Neuron (in vitro differentiated cells): ENCODE results near the gene CDH4.

Source experiments
- H2AFZ ChIP-seq: one replicate; pipeline ENCODE4 v1.6.1; 2013; ENCODE audit warnings: low read depth, mild to moderate bottlenecking, inconsistent platforms, low read length, moderate library complexity
- H3K27me3 ChIP-seq: one replicate; pipeline ENCODE4 v1.6.1; 2013; ENCODE audit warnings: low read length; ENCODE audit not compliant: insufficient read depth
- H3K36me3 ChIP-seq: one replicate; pipeline ENCODE4 v1.6.1; 2013; ENCODE audit warnings: low read length; ENCODE audit not compliant: insufficient read depth
- H3K4me1 ChIP-seq: one replicate; pipeline ENCODE4 v1.6.1; 2013; ENCODE audit warnings: low read length; ENCODE audit not compliant: insufficient read depth
- H3K4me3 ChIP-seq: 2 replicates; pipeline ENCODE4 v1.5.1; 2013; ENCODE audit warnings: mild to moderate bottlenecking, low read length, moderate library complexity
- H3K9me3 ChIP-seq: one replicate; pipeline ENCODE4 v1.6.1; 2013; ENCODE audit warnings: low read length

CDH4 gene

DNA sequence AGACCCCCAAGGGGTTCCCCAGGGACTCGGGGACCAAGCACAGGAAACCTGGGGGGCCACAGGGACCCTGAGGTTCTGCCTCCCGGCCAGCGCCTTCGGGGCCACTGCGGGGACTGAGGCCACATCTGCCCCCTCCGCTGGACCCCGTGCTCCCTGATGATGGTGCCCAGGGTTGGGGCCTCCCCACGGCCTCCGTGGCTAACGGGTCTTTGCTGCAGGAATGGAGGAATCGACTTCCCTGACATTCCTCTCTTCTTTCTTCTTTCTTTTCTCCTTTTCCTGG, 483.4 kb downstream of the CDH4 start:
- Histone ChIP-seq H2AFZ (no peak overlapping the region), H3K36me3 (no peaks in the 10 kb centered on the region), H3K4me1 (peaks cover 17% of the 10 kb centered on the region)

GRCh38 chr20:61736001-61736635, 484.1 kb downstream of the CDH4 start:
- Histone ChIP-seq H3K4me1 (peaks cover 17% of the 10 kb centered on the region), H3K4me3 (no peak overlapping the region)

More for the DNA sequence above, 483.4 kb downstream of the CDH4 start:
- Histone ChIP-seq H3K9me3 (no peaks in the 10 kb centered on the region), H3K27me3 (no peaks in the 10 kb centered on the region), H3K4me3 (no peak overlapping the region)

GRCh38 chr20:61736751-61737310, 484.8 kb downstream of the CDH4 start:
- H3K9me3 ChIP-seq: no peaks in the 10 kb centered on the region
- H3K4me1 ChIP-seq: peaks cover 17% of the 10 kb centered on the region
- no peak overlapping the region for H3K4me3 ChIP-seq
- no peak overlapping the region for H2AFZ ChIP-seq
- H3K27me3 ChIP-seq: no peaks in the 10 kb centered on the region
- no peaks in the 10 kb centered on the region for H3K36me3 ChIP-seq

More at GRCh38 chr20:61736001-61736635, 484.1 kb downstream of the CDH4 start:
- no peaks in the 10 kb centered on the region for H3K36me3 ChIP-seq
- no peaks in the 10 kb centered on the region for H3K27me3 ChIP-seq
- no peak overlapping the region for H2AFZ ChIP-seq
- no peaks in the 10 kb centered on the region for H3K9me3 ChIP-seq

- H3K9me3 ChIP-seq: no peaks in the 10 kb centered on the region
- H3K4me3 ChIP-seq: no peak overlapping the region
- H2AFZ ChIP-seq: no peak overlapping the region
- H3K27me3 ChIP-seq: no peaks in the 10 kb centered on the region
- no peaks in the 10 kb centered on the region for H3K36me3 ChIP-seq
- peaks cover 17% of the 10 kb centered on the region for H3K4me1 ChIP-seq
These were observed 485.3 kb downstream of the CDH4 start for GRCh38 chr20:61737346-61737745.

DNA sequence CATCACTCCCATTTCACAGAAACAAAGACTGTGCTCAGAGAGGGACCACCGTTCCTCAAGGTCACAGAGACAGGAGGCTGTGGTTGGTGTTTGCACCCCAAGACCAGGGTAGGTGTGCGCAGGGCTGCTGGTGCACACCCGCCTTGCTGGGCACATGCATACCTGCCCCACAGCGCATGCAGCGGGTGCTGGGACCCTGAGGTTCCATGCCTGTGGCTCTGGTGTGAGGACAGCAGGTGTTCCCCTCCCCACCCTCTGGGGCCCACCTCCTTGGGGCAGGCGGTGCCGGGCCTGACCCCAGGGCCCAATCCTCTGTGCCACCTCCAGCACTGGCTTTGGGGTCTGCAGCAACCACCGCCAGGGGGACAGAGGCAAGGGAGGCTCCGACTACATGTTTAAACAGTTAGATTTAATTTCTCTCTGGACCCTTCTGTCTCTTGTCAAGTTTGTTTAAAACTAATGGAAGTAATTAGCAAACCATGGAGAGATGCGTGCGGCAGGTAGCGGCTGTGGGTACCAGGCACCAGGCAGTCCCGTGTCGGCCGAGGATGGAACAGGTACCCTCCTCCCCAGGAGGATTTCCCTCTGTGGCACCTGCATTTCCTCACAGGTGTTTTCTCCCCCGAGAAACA, 485.9 kb downstream of the CDH4 start:
- Histone ChIP-seq H3K4me1 (peaks cover 17% of the 10 kb centered on the region), H2AFZ (no peak overlapping the region), H3K27me3 (no peaks in the 10 kb centered on the region), H3K4me3 (no peak overlapping the region), H3K36me3 (no peaks in the 10 kb centered on the region), H3K9me3 (no peaks in the 10 kb centered on the region)

- Histone ChIP-seq H2AFZ (no peak overlapping the region), H3K27me3 (no peaks in the 10 kb centered on the region), H3K4me1 (peaks cover 11% of the 10 kb centered on the region), H3K9me3 (no peaks in the 10 kb centered on the region), H3K4me3 (no peak overlapping the region), H3K36me3 (no peaks in the 10 kb centered on the region)
These were observed 486.6 kb downstream of the CDH4 start for GRCh38 chr20:61738601-61739069.

GRCh38 chr20:61739086-61739831, 487.2 kb downstream of the CDH4 start:
- Histone ChIP-seq H2AFZ (no peak overlapping the region), H3K4me1 (peaks cover 4% of the 10 kb centered on the region), H3K4me3 (no peak overlapping the region), H3K9me3 (no peaks in the 10 kb centered on the region), H3K27me3 (no peaks in the 10 kb centered on the region), H3K36me3 (no peaks in the 10 kb centered on the region)

DNA sequence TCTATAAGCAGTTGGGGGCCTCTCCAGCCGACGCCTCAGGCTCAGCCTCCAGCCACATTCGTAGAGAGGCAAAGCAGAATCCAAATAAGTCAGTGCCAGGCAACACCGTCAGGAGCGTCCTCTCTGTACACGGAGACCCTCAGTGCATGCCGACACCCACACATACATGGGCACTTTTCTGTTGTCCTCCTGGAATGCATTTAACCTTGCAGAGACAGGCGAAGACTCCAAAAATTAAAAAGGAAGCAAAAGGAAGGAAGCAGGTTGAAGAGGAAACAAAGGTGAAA, 487.7 kb downstream of the CDH4 start:
- H2AFZ ChIP-seq: no peak overlapping the region
- H3K36me3 ChIP-seq: no peaks in the 10 kb centered on the region
- no peaks in the 10 kb centered on the region for H3K27me3 ChIP-seq
- no peak overlapping the region for H3K4me3 ChIP-seq
- no peaks in the 10 kb centered on the region for H3K9me3 ChIP-seq
- H3K4me1 ChIP-seq: no peaks in the 10 kb centered on the region

DNA sequence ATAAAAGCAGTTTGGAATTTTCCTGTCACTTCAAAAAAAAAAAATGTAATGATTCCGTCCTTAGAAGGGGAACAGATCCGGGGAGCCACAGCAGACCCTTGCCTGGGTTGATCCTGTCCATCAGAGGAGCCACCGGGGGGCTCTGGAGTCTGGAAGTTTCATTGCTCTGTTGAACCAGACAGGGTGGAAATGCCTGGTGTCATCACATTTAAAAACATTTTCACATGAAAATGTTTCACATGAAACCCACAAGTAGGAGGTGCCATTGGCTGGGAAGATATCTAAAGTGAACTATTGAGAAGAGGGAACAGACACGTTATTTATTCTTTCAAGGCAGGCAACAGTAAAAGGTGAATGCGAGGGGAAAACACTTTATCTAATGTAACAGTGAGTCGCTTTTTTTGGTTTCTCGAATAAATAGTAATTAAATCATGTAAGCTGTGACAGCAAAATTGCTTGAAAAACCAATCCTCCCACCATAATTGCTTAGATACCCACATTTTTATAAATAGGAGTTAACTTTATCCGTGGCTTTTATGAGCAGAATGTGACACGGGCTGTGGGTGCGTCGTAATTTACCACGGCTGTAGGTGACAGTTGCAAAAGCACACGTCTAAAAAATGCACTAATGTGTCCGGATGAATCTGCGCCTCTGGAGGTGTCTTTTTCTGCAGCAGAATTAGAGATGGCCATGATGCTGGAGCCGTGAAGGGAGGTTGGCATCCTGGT, 490.2 kb downstream of the CDH4 start:
- no peak overlapping the region for H2AFZ ChIP-seq
- no peaks in the 10 kb centered on the region for H3K36me3 ChIP-seq
- peaks cover 6% of the 10 kb centered on the region for H3K9me3 ChIP-seq
- H3K4me1 ChIP-seq: no peaks in the 10 kb centered on the region
- H3K4me3 ChIP-seq: no peak overlapping the region
- H3K27me3 ChIP-seq: no peaks in the 10 kb centered on the region

- H3K9me3 ChIP-seq: peaks cover 6% of the 10 kb centered on the region
- H2AFZ ChIP-seq: no peak overlapping the region
- no peaks in the 10 kb centered on the region for H3K36me3 ChIP-seq
- no peaks in the 10 kb centered on the region for H3K27me3 ChIP-seq
- no peak overlapping the region for H3K4me3 ChIP-seq
- H3K4me1 ChIP-seq: no peaks in the 10 kb centered on the region
These were observed 491.5 kb downstream of the CDH4 start for GRCh38 chr20:61743606-61744005.

DNA sequence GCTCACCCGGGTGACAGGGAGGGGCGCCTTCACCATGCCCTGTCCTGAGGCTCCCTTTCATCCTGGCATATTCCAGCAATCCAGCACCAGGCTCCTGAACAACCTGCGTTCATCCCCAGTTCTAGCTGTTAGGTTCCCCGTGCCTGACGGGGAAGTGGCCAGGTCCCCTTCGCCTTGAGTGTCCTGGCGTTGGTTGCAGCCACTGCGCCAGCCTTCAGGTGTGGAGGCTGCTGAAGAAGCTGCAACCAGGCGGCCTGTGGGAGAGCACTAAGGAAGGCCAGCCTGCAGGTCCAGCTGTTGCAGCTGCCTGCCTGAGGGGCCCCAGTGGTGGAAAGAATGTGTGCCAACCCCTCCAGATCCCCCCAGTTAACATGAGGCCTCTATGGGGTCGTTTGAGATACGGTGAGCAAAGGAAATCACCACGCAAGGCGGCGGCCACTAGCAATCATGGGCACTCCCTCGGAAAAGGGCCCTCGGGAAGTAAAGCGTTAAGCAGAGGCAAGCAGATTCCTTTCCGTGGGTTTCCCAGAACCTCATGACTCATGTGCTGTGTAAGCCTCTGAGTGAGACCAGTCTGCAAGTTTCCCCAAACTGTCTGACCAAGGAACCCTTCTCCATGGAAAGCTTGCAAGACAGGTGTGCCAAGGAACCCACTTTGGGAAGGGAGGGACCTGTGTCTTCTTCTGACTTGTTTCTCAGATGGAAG, 492.8 kb downstream of the CDH4 start:
- H3K4me3 ChIP-seq: no peak overlapping the region
- peaks cover 6% of the 10 kb centered on the region for H3K9me3 ChIP-seq
- H3K27me3 ChIP-seq: no peaks in the 10 kb centered on the region
- no peaks in the 10 kb centered on the region for H3K4me1 ChIP-seq
- H3K36me3 ChIP-seq: no peaks in the 10 kb centered on the region
- no peak overlapping the region for H2AFZ ChIP-seq

- peaks cover 6% of the 10 kb centered on the region for H3K9me3 ChIP-seq
- H2AFZ ChIP-seq: no peak overlapping the region
- no peaks in the 10 kb centered on the region for H3K4me1 ChIP-seq
- no peaks in the 10 kb centered on the region for H3K36me3 ChIP-seq
- no peak overlapping the region for H3K4me3 ChIP-seq
- no peaks in the 10 kb centered on the region for H3K27me3 ChIP-seq
These were observed 493.5 kb downstream of the CDH4 start for GRCh38 chr20:61745397-61746146.
